Measurements from ENCODE around the gene GPR89A.
"Not testable (repeated sequence)": the region's sequence is repeated elsewhere in the genome, so short reads cannot be mapped to it uniquely, and the experiment has no call there.

GPR89A gene

GRCh38 chr1:145686078-145686477, 78.3 kb downstream of the GPR89A start:
- not testable (repeated sequence) for DNase-seq (ENCODE audit: low spot score)

DNA sequence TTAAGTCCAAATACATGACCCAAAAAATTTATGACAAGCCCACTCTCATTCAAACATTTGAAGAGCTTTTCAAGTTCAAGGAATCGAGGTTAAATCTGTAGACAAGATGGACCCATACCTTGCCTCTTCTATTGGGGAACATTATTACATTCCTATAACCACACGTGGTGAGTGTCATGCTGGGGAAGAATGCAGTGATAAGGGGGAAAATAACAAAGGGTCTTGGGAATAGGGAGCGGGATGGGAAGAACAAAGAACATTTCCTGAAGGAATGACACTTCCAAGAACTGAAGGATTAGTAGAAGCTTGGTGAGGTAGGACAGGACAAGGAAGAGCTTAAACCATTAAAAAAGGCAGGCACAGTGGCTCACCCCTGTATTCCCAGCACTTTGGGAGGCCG, 80.5 kb downstream of the GPR89A start:
- no peak for DNase-seq (ENCODE audit: low spot score)

DNA sequence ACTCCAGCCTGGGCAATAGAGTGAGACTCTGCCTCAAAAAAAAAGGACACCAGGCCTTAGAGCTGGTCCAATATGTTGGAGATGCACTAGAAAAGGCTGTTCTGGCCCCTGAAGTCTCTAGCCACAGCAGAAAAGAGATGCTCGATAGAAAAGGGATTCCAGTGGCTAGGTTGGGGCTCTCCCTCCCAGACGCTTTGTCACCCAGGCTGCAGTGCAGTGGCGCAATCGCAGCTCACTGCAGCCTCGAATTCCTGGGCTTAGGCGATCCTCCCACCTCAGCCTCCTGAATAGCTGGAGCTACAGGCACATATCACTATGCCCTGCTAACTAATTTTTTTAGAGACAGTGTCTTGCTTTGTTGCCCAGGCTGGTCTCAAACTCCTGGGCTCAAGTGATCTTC, 81.1 kb downstream of the GPR89A start:
- no peak for DNase-seq (ENCODE audit: low spot score)

- DNase-seq (ENCODE audit: low spot score) = no peak
Measured at GRCh38 chr1:145689922-145690321, 82.1 kb downstream of the GPR89A start.

DNA sequence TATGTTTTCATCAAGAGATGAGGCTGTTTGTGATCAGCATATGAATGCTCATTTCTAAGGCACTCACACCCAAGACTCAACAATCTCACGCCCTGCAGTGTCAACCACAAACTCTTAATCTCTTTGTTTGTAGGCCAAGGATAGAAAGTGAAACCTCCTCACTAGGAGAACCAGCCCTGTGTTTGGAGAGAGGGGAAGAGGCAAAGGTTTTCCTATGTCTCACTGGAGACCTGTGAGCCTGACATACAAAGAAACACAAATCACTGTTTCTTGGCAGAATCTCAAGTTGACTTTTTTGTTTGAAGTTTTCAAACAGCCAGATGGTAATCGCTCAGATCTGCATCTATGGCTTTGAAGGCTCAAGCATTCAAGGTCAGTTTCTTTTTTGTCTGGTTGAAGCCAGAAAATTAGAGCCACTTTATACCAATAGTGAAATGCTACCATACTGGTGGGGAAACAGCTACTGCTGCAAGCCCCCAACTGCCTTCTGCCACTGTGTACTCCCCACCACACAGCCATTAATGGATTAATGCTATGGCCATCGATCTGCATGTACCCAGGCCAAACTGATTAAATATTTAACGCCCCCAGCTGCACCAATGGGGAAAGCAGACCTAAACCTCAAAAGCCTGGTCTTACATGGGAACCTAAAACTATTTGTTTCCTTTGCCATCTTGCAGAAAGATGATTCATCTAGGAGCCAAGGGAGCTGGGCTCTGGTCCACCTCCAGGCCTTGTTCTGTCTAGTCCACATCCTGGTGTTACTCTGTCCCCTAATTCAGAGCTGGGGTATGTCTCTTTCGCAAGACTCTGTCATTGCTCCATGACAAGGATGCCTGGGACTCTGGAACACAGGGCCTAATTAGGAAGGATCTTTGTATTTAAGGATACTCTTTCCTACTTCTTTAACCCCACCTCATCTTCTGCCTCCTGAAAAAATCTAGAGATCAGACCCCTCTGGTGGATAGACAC, 83.1 kb downstream of the GPR89A start:
- peak; percentile 85 for DNase-seq (ENCODE audit: low spot score)

GRCh38 chr1:145692785-145693443, 85.1 kb downstream of the GPR89A start:
- no peak for DNase-seq (ENCODE audit: low spot score)

GRCh38 chr1:145695821-145696629, 88.2 kb downstream of the GPR89A start:
- no peak for DNase-seq (ENCODE audit: low spot score)

DNA sequence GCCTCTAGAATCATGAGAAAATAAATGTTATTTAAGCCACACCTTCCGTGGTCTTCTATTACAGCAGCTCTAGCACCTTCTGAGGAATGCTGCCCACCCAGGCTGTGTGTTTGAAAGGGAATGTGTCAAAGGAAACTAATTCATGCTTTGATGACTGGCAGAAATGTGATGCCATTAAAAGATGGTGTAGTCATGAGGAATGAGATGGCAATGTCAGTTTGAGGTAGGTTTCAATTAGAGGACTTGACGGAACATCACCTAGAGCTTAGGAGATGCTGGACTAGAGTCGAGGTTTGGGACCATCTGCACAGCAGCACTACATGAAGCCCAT, 88.8 kb downstream of the GPR89A start:
- no peak for DNase-seq (ENCODE audit: low spot score)

DNA sequence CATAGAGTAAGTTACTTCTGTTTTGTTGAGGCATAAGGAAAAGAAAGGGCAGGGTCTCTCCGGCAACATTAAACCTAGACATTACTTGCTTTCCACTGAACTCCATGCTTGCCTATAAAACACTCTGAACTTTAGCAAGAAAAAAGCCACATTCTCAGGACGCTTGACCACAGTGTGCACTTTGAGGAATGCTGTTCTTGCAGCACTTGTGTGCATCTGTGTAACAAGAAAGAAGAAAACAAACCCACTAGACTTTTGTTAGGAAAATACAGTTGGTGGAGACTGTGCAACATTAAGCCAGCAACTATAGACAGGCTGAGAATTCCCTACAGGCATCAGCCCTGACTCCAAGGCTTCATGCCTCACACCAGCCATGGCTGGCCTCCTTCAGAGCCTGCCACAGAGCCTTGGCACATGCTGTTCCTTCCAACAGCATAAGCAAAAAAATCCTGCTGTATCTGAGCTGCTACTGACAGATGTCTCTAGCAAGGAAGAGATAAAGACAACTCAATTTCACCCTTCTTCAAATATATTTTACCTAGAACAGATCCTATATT, 93.6 kb downstream of the GPR89A start:
- no peak for DNase-seq (ENCODE audit: low spot score)

DNA sequence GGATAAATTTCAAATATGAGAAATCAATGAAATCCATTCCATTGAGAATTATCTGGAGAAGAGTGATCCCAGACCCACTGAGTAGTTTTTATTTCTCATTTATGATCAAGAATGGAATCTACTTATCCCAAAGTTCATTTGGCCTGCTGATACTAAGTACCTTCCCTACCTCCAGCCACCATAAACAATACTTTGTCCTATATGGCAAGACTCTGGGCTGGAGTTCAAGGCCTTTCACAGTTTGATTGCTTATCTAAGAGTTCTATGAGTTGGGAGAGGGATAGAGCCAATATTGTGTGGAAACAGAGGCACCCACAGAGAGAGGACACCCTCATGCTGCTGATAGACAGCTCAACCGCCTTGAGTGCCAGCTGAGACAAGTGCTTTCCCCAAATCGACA, 94.3 kb downstream of the GPR89A start:
- no peak for DNase-seq (ENCODE audit: low spot score)

- DNase-seq (ENCODE audit: low spot score) = no peak
Measured at GRCh38 chr1:145702826-145703225, 95.0 kb downstream of the GPR89A start.

GRCh38 chr1:145705622-145706021, 97.8 kb downstream of the GPR89A start:
- no peak for DNase-seq (ENCODE audit: low spot score)

DNA sequence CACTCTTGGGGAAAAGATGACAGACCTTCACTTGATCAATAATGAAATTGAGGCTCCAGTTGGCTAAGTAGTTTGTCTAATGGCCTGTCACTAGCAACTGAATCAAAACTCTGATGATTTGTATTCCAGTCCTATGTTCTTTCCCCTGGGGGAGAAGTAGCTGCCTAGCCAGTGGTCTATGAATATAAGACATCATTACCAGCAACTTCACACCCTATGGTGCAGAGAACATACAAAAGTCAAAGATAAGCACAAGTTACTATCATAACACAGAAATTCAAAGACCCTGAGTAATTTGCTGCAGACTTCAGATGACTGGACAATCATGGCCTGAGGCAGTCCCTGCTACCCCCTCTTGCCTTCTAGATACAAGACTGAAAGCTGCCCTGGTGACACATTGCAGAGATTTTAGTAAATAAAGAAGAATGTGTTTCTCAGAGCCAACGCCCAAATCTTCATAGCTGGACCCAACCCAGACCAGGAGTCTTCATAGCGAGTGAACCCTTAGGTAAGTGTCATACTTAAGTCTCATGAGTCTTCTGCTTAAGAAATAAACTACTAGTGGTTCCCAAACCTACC, 98.4 kb downstream of the GPR89A start:
- DNase-seq (ENCODE audit: low spot score) = peak; percentile 53

DNA sequence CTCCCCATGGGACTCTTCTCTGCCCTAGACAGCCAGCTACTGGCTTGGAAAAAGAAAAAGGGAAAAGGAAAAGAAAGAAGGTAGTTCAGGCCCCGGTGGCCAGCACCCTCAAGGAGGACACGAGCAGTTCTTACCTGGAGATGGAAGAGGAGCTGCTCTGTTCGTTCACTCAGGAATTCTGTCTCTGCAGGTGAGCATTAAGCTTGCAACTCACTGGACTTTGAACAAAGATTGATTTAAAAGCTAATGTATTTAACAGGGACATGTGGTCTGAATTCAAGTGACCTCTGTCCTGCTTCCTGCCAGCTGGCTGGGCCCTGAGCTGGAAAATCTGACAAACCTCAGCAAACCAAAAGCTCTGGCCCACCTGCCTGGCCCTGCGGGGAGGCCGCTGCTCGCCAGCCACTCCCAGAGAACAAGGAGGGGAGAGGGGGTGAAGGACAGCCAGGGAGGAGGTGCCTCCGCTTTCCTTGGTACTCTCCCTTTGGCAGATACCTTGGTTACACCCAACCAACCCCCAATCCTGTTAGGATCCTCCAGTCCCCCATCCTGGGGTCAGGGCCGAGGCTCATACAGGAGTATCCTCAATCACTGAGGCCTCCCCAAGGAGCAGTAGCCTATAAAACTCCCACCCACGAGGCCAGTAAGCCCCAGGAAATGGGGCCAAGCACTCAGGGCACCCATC, 99.5 kb downstream of the GPR89A start, which contains the start of gene PDZK1:
PDZK1 (minus strand) TSS at position 186 of the 685 bp plus-strand sequence. CDS start 19,347 bp downstream, outside the sequence.
- DNase-seq (ENCODE audit: low spot score) = no peak

DNA sequence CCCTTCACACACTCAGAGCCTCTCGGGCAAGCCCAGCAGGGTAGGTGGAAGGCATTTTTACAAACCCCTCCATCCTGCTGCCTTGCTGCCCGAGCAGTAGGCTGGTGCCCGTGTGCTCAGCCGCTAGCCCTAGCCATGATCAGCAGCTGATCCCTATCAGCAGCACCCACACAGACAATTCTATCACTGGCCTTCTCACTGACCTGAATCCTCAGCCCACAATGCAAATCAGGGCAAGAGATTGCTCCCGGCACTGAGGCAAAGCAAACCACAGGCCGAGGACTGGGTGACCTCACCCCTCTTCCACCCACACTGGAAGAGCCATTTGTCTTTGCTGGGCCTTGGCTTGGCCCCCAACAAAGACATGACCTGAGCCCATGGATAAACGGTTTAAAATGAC, 100.3 kb downstream of the GPR89A start:
- DNase-seq (ENCODE audit: low spot score) = no peak

GRCh38 chr1:145710291-145711027, 102.7 kb downstream of the GPR89A start:
- no peak for DNase-seq (ENCODE audit: low spot score)

DNA sequence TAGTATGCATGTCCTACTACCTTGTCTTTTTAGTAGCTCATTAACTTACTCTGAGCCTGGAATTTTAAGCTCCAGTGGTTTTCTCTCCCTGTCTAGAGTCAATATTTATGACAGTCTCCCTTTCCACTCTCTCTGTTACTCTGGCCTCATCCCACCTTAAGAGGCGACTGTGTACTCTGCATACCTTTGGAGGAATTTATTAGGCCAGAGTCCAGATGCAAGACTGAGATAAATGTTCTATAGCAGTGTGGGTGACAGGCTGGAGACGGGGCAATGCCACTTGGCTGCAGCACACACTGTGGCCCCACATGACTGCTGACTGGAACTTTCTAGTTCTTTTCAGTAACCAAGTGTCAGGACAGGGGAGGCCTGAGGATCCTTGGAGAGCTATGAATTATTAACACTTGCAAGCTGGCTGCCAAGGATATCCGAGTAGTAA, 103.4 kb downstream of the GPR89A start:
- DNase-seq (ENCODE audit: low spot score) = no peak

- DNase-seq (ENCODE audit: low spot score) = no peak
Measured at GRCh38 chr1:145714524-145715111, 106.8 kb downstream of the GPR89A start.

DNA sequence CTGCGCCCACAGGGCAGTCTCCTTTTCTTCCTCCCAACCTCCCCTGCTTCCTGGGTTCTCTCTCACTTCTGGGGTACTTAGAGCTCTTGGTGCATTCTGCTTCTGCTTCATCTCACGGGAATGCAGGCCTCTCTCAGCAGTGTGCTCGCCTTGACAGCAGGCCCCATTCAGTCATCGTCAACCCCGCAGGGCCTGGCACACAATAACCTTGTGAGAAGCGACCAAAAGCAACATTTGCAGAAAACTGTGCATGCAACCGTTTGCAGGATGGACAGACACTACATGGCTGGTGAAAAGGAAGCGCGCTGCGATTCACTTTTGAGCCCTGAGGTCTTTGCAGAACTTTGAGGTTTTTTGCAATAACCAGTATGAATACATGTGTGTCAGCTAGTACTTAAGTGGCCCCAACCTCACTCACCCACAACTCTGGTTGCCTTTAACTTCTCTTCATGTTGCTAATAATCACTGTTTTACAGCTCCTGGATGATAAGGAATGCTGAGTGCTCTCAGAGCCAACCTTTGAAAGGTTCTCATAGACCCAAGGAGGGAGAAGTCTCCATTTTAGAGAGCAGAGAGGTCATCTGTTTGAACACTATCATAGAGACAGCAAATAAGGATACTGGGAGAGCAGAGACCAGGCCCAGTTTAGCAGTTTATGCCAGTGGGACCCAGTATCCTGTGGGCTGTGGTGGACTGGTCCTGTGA, 109.0 kb downstream of the GPR89A start:
- no peak for DNase-seq (ENCODE audit: low spot score)
